Lower lobe of right lung (tissue), 2 donors: ENCODE measurements around the gene GNG14. TPM values are rescaled to one million over a fixed set of nuclear protein-coding genes. Genes with fewer than 3 reads are reported as not detected.
"Not testable (repeated sequence)": the region's sequence is repeated elsewhere in the genome, so short reads cannot be mapped to it uniquely, and the experiment has no call there.

Experiments used
- ATAC-seq, 2 donors: fragments of 200-7000 bp; cut with Tn5 transposase; one replicate each; pipeline ENCODE4 v1.9.1; 2020 to 2022; ENCODE audit warnings: mild to moderate bottlenecking in 2 of 2, moderate library complexity in 2 of 2
- DNase-seq: peaks from one replicate; pipeline ENCODE4 v3.0.0-alpha.2; 2020
- H3K27ac ChIP-seq: fragments of 200-600 bp; one replicate; pipeline ENCODE4 v1.8.0; 2022
- H3K27me3 ChIP-seq: fragments of 200-600 bp; one replicate; pipeline ENCODE4 v1.8.0; 2022; ENCODE audit warnings: low read depth
- H3K36me3 ChIP-seq: fragments of 200-600 bp; one replicate; pipeline ENCODE4 v1.8.0; 2022; ENCODE audit warnings: mild to moderate bottlenecking
- H3K4me1 ChIP-seq: fragments of 200-600 bp; one replicate; pipeline ENCODE4 v1.8.0; 2022
- H3K4me3 ChIP-seq: fragments of 200-600 bp; one replicate; pipeline ENCODE4 v1.8.0; 2022; ENCODE audit warnings: mild to moderate bottlenecking
- H3K9me3 ChIP-seq: fragments of 200-600 bp; one replicate; pipeline ENCODE4 v1.8.0; 2022
- CTCF ChIP-seq: fragments of 200-600 bp; IDR thresholded peaks from one replicate; pipeline ENCODE4 v1.8.0; 2022; ENCODE audit warnings: antibody characterized with exemption, mild to moderate bottlenecking
- intact Hi-C: fragments of 100-400 bp; cut with DNase I; formaldehyde crosslinking; loops from one replicate; pipeline ENCODE4 v1.11.0; 2022
- total RNA-seq: library from RNA; stranded (reverse); fragmentation: NEBNext Ultra II Directional; extraction: Animal tissue kit (Norgen Biotek cat#: 25700); gene quantifications from one replicate; pipeline ENCODE4 v1.2.1, GENCODE V29; 2021
- donor health status: DM: no; HTN: yes; CAD: no; lungs with severe emphysema.

GNG14 gene
- total RNA-seq, 1 donor from 2014 or later = not detected

GRCh38 chr19:12721656-12722565, 34.1 kb downstream of the GNG14 start:
- Histone ChIP-seq H3K4me3 (peak overlapping the region; percentile 66), H3K27ac (peak overlapping the region; percentile 87), H3K9me3 (no peaks in the 10 kb centered on the region), H3K4me1 (peaks cover 32% of the 10 kb centered on the region), H3K36me3 (peaks cover 23% of the 10 kb centered on the region), H3K27me3 (no peaks in the 10 kb centered on the region)
- DNase-seq (peak; percentile 76), ATAC-seq (peak; percentile 74 to 76)
- TF ChIP-seq CTCF = no peak
- intact Hi-C loops = no loop called here

GRCh38 chr19:12722566-12723380, 35.0 kb downstream of the GNG14 start:
- Histone ChIP-seq H3K36me3 (peaks cover 17% of the 10 kb centered on the region), H3K27ac (peak overlapping the region; percentile 87), H3K4me3 (peak overlapping the region; percentile 66), H3K9me3 (no peaks in the 10 kb centered on the region), H3K4me1 (peaks cover 32% of the 10 kb centered on the region), H3K27me3 (no peaks in the 10 kb centered on the region)
- DNase-seq (peak; percentile 99), ATAC-seq (peak; percentile 94 to 95)
- intact Hi-C loops = no loop called here
- TF ChIP-seq CTCF = no peak

- H3K27me3 ChIP-seq = no peaks in the 10 kb centered on the region
- peak overlapping the region; percentile 66 for H3K4me3 ChIP-seq
- intact Hi-C loops = no loop called here
- H3K9me3 ChIP-seq = no peaks in the 10 kb centered on the region
- peaks cover 32% of the 10 kb centered on the region for H3K4me1 ChIP-seq
- DNase-seq = no peak
- H3K27ac ChIP-seq = peak overlapping the region; percentile 87
- TF ChIP-seq CTCF = no peak
- peaks cover 17% of the 10 kb centered on the region for H3K36me3 ChIP-seq
- ATAC-seq = no peak
Observed at GRCh38 chr19:12723381-12723640, 35.5 kb downstream of the GNG14 start.

GRCh38 chr19:12723641-12724426, 36.0 kb downstream of the GNG14 start, which contains the start of gene TNPO2:
Gene TNPO2, minus strand, starts transcription at chr19:12723932. Its CDS starts 2,955 bp downstream, at chr19:12720977.
- ATAC-seq (peak; percentile 56 to 67), DNase-seq (no peak)
- Histone ChIP-seq H3K4me1 (peaks cover 32% of the 10 kb centered on the region), H3K27ac (peak within 1 kb of the TSS; percentile 87), H3K4me3 (peak within 1 kb of the TSS; percentile 66), H3K36me3 (peaks cover 17% of the 10 kb centered on the region), H3K9me3 (no peaks in the 10 kb centered on the region), H3K27me3 (no peaks in the 10 kb centered on the region)
- TF ChIP-seq CTCF = no peak
- intact Hi-C loops = no loop called here

- H3K27ac ChIP-seq, DNase-seq, H3K4me3 ChIP-seq, H3K9me3 ChIP-seq, ATAC-seq, H3K27me3 ChIP-seq, intact Hi-C loops: not testable (repeated sequence)
- peaks cover 31% of the 10 kb centered on the region for H3K36me3 ChIP-seq
- peaks cover 24% of the 10 kb centered on the region for H3K4me1 ChIP-seq
Observed at GRCh38 chr19:12725612-12726011, 37.8 kb downstream of the GNG14 start.
